Pancreas (tissue), 10 donors: ENCODE measurements around the gene DFFA. TPM values are rescaled to one million over a fixed set of nuclear protein-coding genes. Genes with fewer than 3 reads are reported as not detected.

Source experiments
- ATAC-seq, 4 donors: fragments of 200-7000 bp; cut with Tn5 transposase; one replicate each; pipeline versions ENCODE4 v1.8.0 to v1.9.1; 2020; ENCODE audit warnings: mild to moderate bottlenecking in 4 of 4, moderate library complexity in 4 of 4
- DNase-seq, 6 donors: peaks; one replicate each; pipeline ENCODE4 v3.0.0-alpha.2; 2020
- FAIRE-seq: peaks from 2 replicates; lab custom pipeline; 2012; peaks lifted over from hg19 to GRCh38; lab: Jason Lieb, UNC
- H3K27ac ChIP-seq, 4 donors: fragments of 200-600 bp; sonication (generic); 1 replicate in 3 of 4; 2 replicates in 1 of 4; pipeline versions ENCODE4 v1.5.0 to v1.8.0; 2020
- H3K27me3 ChIP-seq, 4 donors: fragments of 200-600 bp; one replicate each; pipeline ENCODE4 v1.8.0; 2021
- H3K36me3 ChIP-seq, 3 donors: fragments of 200-600 bp; sonication (generic) in 1 of 3; one replicate each; pipeline versions ENCODE4 v1.5.0 to v1.8.0; 2020 to 2021
- H3K4me1 ChIP-seq, 3 donors: fragments of 200-600 bp; one replicate each; pipeline ENCODE4 v1.8.0; 2021
- H3K4me3 ChIP-seq, 4 donors: fragments of 200-600 bp; sonication (generic) in 2 of 4; one replicate each; pipeline versions ENCODE4 v1.5.0 to v1.8.0; 2020 to 2021
- H3K9me3 ChIP-seq, 4 donors: fragments of 200-600 bp; one replicate each; pipeline ENCODE4 v1.8.0; 2021
- CTCF ChIP-seq, 4 donors: fragments of 200-600 bp; sonication (generic) in 3 of 4; IDR thresholded peaks; one replicate each; pipeline versions ENCODE4 v1.5.0 to v1.8.0; 2021; ENCODE audit warnings: antibody characterized with exemption in 4 of 4
- WGBS, 2 donors: extraction: QIAGEN DNeasy Blood & Tissue Kit; methylation state at CpG; one replicate each; pipeline ENCODE4 v1.1.7; 2013; 5-methylcytosine and 5-hydroxymethylcytosine counted together
- intact Hi-C, 3 donors: fragments of 100-400 bp; cut with DNase I; formaldehyde crosslinking; loops; one replicate each; pipeline versions ENCODE4 v1.11.1 to v1.14.2; 2022
- polyA plus RNA-seq, 2 donors: library from polyadenylated mRNA; stranded (reverse); fragments of 200-250 nt; gene quantifications; one replicate each; pipeline ENCODE4 v1.2.3, GENCODE V29; 2013
- total RNA-seq, 6 donors: library from RNA; stranded (reverse); fragmentation: NEBNext Ultra II Directional in 4 of 6; extraction: Animal tissue kit (Norgen Biotek cat#: 25700) in 4 of 6; gene quantifications; one replicate each; pipeline versions ENCODE4 v1.2.1 to v1.2.4, GENCODE V29; 2021 to 2023
- donor health status: healthy with polysubstance abuse.
- donor health status: DM: no; HTN: no; CAD: no; lungs with moderate emphysema.
- donor health status: DM: no; HTN: no; CAD: no.
- donor health status: control.
- donor health status: control.
- donor health status: Bipolar disorder and iron deficiency.
- donor health status: DM: yes; HTN: yes; CAD: no.
- donor health status: DM: no; HTN: no; CAD: no.
- donor health status: DM: no; HTN: no; CAD: no.
- donor health status: DM: yes; HTN: yes; CAD: no.

Gene DFFA
- total and polyA plus RNA-seq, 8 donors = 6.9 to 17.4 (median 14.4) TPM

GRCh38 chr1:10450836-10451235 lies 21.5 kb downstream of the DFFA start:
- no peak overlapping the region for H3K27ac ChIP-seq
- no peaks in the 10 kb centered on the region for H3K27me3 ChIP-seq
- FAIRE-seq (no peak), ATAC-seq (no peak), DNase-seq (no peak)
- H3K9me3 ChIP-seq = no peaks in the 10 kb centered on the region
- no peaks in the 10 kb centered on the region for H3K4me1 ChIP-seq
- TF ChIP-seq CTCF (IDR thresholded peaks at IDR 0.05) = no peak
- intact Hi-C loops = no loop called here
- H3K36me3 ChIP-seq = no peaks in the 10 kb centered on the region
- H3K4me3 ChIP-seq = no peak overlapping the region
- 38 to 45% methylated on average over 6 of the region's 6 CpGs for WGBS, 2 donors

GRCh38 chr1:10450156-10450814 lies 22.0 kb downstream of the DFFA start:
- DNase-seq (no peak), FAIRE-seq (no peak), ATAC-seq (no peak)
- Histone ChIP-seq H3K27me3 (no peaks in the 10 kb centered on the region), H3K9me3 (no peaks in the 10 kb centered on the region), H3K36me3 (no peaks in the 10 kb centered on the region), H3K4me1 (no peaks in the 10 kb centered on the region), H3K27ac (no peak overlapping the region), H3K4me3 (no peak overlapping the region)
- intact Hi-C loops = no loop called here
- 73 to 76% methylated on average over 21 of the region's 21 CpGs for WGBS, 2 donors
- no peak for TF ChIP-seq CTCF (IDR thresholded peaks at IDR 0.05)

- TF ChIP-seq CTCF (IDR thresholded peaks at IDR 0.05) = no peak
- H3K36me3 ChIP-seq = no peaks in the 10 kb centered on the region
- H3K27ac ChIP-seq = no peak within 1 kb of the TSS
- no peak for ATAC-seq
- no peak for DNase-seq
- 91 to 92% methylated on average over 10 of the region's 10 CpGs for WGBS, 2 donors
- FAIRE-seq = no peak
- H3K27me3 ChIP-seq = no peaks in the 10 kb centered on the region
- no peaks in the 10 kb centered on the region for H3K4me1 ChIP-seq
- H3K4me3 ChIP-seq = no peak within 1 kb of the TSS
- H3K9me3 ChIP-seq = no peaks in the 10 kb centered on the region
- intact Hi-C loops = no loop called here
Measured at GRCh38 chr1:10449751-10450150, 22.6 kb downstream of the DFFA start, which contains the start of gene CORT. Gene CORT (plus strand): TSS chr1:10450031. CDS start chr1:10450224, 193 bp downstream.

GRCh38 chr1:10446790-10447422 lies 25.4 kb downstream of the DFFA start:
- DNase-seq (no peak), FAIRE-seq (no peak), ATAC-seq (no peak)
- WGBS, 2 donors = 96 to 97% methylated on average over 7 of the region's 7 CpGs
- Histone ChIP-seq H3K27ac (no peak overlapping the region), H3K9me3 (no peaks in the 10 kb centered on the region), H3K4me1 (no peaks in the 10 kb centered on the region), H3K4me3 (no peak overlapping the region), H3K36me3 (no peaks in the 10 kb centered on the region), H3K27me3 (no peaks in the 10 kb centered on the region)
- TF ChIP-seq CTCF (IDR thresholded peaks at IDR 0.05) = no peak
- intact Hi-C loops = no loop called here
